Ishikawa (cell line): Measurements from ENCODE around the gene FNDC4.

Experiments
- EP300 ChIP-seq: IDR thresholded peaks from 2 replicates; pipeline ENCODE4 v1.6.1; 2012; ENCODE audit warnings: borderline replicate concordance
- MAX ChIP-seq: IDR thresholded peaks from 2 replicates; pipeline ENCODE4 v1.6.1; 2012

- no peak for TF ChIP-seq MAX
- TF ChIP-seq EP300: no peak
Observed at GRCh38 chr2:27492557-27492956, 2.4 kb downstream of the FNDC4 start.
